Omental fat pad (tissue), 4 donors: Measurements from ENCODE around the gene SOX9. TPM values are rescaled to one million over a fixed set of nuclear protein-coding genes. Genes with fewer than 3 reads are reported as not detected.

Experiments used
- ATAC-seq: fragments of 150-250 bp; one replicate; pipeline ENCODE4 v1.9.1; 2016; ENCODE audit warnings: mild to moderate bottlenecking, moderate library complexity; ENCODE audit not compliant: low FRiP score
- DNase-seq: peaks from one replicate; pipeline ENCODE4 v3.0.0-alpha.2; 2019; ENCODE audit warnings: low spot score
- CTCF ChIP-seq, 3 donors: fragments of 450-650 bp; IDR thresholded peaks; one replicate each; pipeline ENCODE4 v1.5.1; 2016 to 2017; ENCODE audit warnings: antibody characterized with exemption in 3 of 3, mild to moderate bottlenecking in 3 of 3, moderate library complexity in 2 of 3
- total RNA-seq, 4 donors: library from RNA; depleted of rRNA; stranded (reverse); fragments of >200 nt; gene quantifications; one replicate each; pipeline ENCODE4 v1.1.0, GENCODE V29; 2016

Gene SOX9
- total RNA-seq, 4 donors from 2014 or later = 0.50 to 7.9 (median 1.8) TPM

GRCh38 chr17:72163474-72163873 is 42.7 kb downstream of the SOX9 start:
- ATAC-seq (no peak), DNase-seq (no peak)
- TF ChIP-seq CTCF (IDR thresholded peaks at IDR 0.05) = no peak

GRCh38 chr17:72164158-72164739 is 43.4 kb downstream of the SOX9 start:
- ATAC-seq = no peak
- no peak for DNase-seq
- no peak for TF ChIP-seq CTCF (IDR thresholded peaks at IDR 0.05)

GRCh38 chr17:72165192-72165866 is 44.5 kb downstream of the SOX9 start:
- no peak for ATAC-seq
- no peak for DNase-seq
- TF ChIP-seq CTCF (IDR thresholded peaks at IDR 0.05) = no peak

- DNase-seq (no peak), ATAC-seq (no peak)
- no peak for TF ChIP-seq CTCF (IDR thresholded peaks at IDR 0.05)
These were observed 45.1 kb downstream of the SOX9 start for GRCh38 chr17:72165867-72166439.

- no peak for TF ChIP-seq CTCF (IDR thresholded peaks at IDR 0.05)
- DNase-seq (no peak), ATAC-seq (no peak)
These were observed 46.8 kb downstream of the SOX9 start for GRCh38 chr17:72167593-72167992.

- DNase-seq (no peak), ATAC-seq (no peak)
- no peak for TF ChIP-seq CTCF (IDR thresholded peaks at IDR 0.05)
These were observed 49.0 kb downstream of the SOX9 start for GRCh38 chr17:72169823-72170222.
